CD14-positive monocyte (primary cell): ENCODE data around the gene BCAS1. TPM values are rescaled to one million over a fixed set of nuclear protein-coding genes. Genes with fewer than 3 reads are reported as not detected.

Experiments
- DNase-seq, 3 donors: peaks; one replicate each; pipeline ENCODE4 v3.0.0-alpha.2; 2011 to 2022
- H2AFZ ChIP-seq: 2 replicates; pipeline ENCODE4 v1.6.0; 2012; ENCODE audit warnings: mild to moderate bottlenecking, low read depth, low read length, inconsistent platforms; ENCODE audit not compliant: insufficient read depth, poor library complexity, severe bottlenecking
- H3K27ac ChIP-seq, 2 donors: 1 replicate in 1 of 2; 2 replicates in 1 of 2; pipeline ENCODE4 v1.5.1; 2012 to 2013; ENCODE audit warnings: low read length in 2 of 2, control low read depth in 1 of 2, inconsistent platforms in 1 of 2, low read depth in 1 of 2, mild to moderate bottlenecking in 1 of 2
- H3K27me3 ChIP-seq, 2 donors: one replicate each; pipeline versions ENCODE4 v1.6.0 to v1.6.1; 2011 to 2013; ENCODE audit warnings: low read length in 2 of 2; ENCODE audit not compliant: control insufficient read depth in 2 of 2, insufficient read depth in 2 of 2
- H3K36me3 ChIP-seq, 2 donors: replicated peaks in 1 of 2; 1 replicate in 1 of 2; 2 replicates in 1 of 2; pipeline versions ENCODE4 v1.5.1 to v1.6.1; 2012 to 2013; ENCODE audit warnings: low read length in 2 of 2, control low read depth in 1 of 2, inconsistent platforms in 1 of 2, mild to moderate bottlenecking in 1 of 2; ENCODE audit not compliant: insufficient read depth in 2 of 2, control insufficient read depth in 1 of 2
- H3K4me1 ChIP-seq, 2 donors: 1 replicate in 1 of 2; 2 replicates in 1 of 2; pipeline versions ENCODE4 v1.5.1 to v1.6.1; 2012 to 2013; ENCODE audit warnings: low read length in 2 of 2, control low read depth in 1 of 2, inconsistent platforms in 1 of 2, mild to moderate bottlenecking in 1 of 2, moderate library complexity in 1 of 2; ENCODE audit not compliant: insufficient read depth in 2 of 2, control insufficient read depth in 1 of 2
- H3K4me2 ChIP-seq: replicated peaks from 2 replicates; pipeline ENCODE3; 2012; ENCODE audit warnings: low read length, moderate library complexity, mild to moderate bottlenecking; ENCODE audit not compliant: poor library complexity, severe bottlenecking; ENCODE audit errors: extremely low read depth
- H3K4me3 ChIP-seq, 3 experiments: fragments of 200-600 bp in 1 of 3; sonication (generic) in 1 of 3; replicated peaks in 1 of 3; 1 replicate in 2 of 3; 2 replicates in 1 of 3; pipeline ENCODE4 v1.5.1; 2011 to 2013; ENCODE audit warnings: low read length in 3 of 3, mild to moderate bottlenecking in 3 of 3, control low read depth in 2 of 3, low read depth in 2 of 3, inconsistent platforms in 1 of 3, moderate library complexity in 1 of 3
- H3K79me2 ChIP-seq: 2 replicates; pipeline ENCODE4 v1.6.0; 2012; ENCODE audit warnings: mild to moderate bottlenecking, control low read depth, inconsistent platforms, low read length, moderate library complexity; ENCODE audit not compliant: insufficient read depth
- H3K9ac ChIP-seq: 2 replicates; pipeline ENCODE4 v1.6.0; 2017; ENCODE audit warnings: low read length, mild to moderate bottlenecking; ENCODE audit not compliant: insufficient read depth, poor library complexity, severe bottlenecking
- H3K9me3 ChIP-seq, 2 donors: replicated peaks in 1 of 2; 1 replicate in 1 of 2; 2 replicates in 1 of 2; pipeline versions ENCODE4 v1.5.1 to v1.6.1; 2012 to 2013; ENCODE audit warnings: low read length in 2 of 2, control low read depth in 1 of 2; ENCODE audit not compliant: control insufficient read depth in 1 of 2, insufficient read depth in 1 of 2
- H4K20me1 ChIP-seq: 2 replicates; pipeline ENCODE4 v1.6.0; 2012; ENCODE audit warnings: mild to moderate bottlenecking, low read length, control low read depth, moderate library complexity; ENCODE audit not compliant: insufficient read depth
- H3K27ac Mint-ChIP-seq, 7 donors: one replicate each; pipeline ENCODE4 v1.8.0; 2020; ENCODE audit warnings: mild to moderate bottlenecking in 7 of 7, mixed read lengths in 7 of 7, moderate library complexity in 6 of 7, inconsistent platforms in 2 of 7
- H3K27me3 Mint-ChIP-seq, 3 donors: one replicate each; pipeline ENCODE4 v1.8.0; 2021 to 2022; ENCODE audit warnings: low read depth in 3 of 3, mild to moderate bottlenecking in 3 of 3, mixed read lengths in 3 of 3, moderate library complexity in 3 of 3, inconsistent platforms in 1 of 3
- H3K36me3 Mint-ChIP-seq, 2 donors: one replicate each; pipeline ENCODE4 v1.8.0; 2020; ENCODE audit warnings: mixed read lengths in 2 of 2, inconsistent platforms in 1 of 2, mild to moderate bottlenecking in 1 of 2
- H3K4me1 Mint-ChIP-seq: one replicate; pipeline ENCODE4 v1.8.0; 2020; ENCODE audit warnings: mild to moderate bottlenecking, mixed read lengths
- H3K4me3 Mint-ChIP-seq, 2 donors: one replicate each; pipeline ENCODE4 v1.8.0; 2020; ENCODE audit warnings: mild to moderate bottlenecking in 2 of 2, mixed read lengths in 2 of 2, moderate library complexity in 1 of 2
- H3K9me3 Mint-ChIP-seq, 7 donors: one replicate each; pipeline ENCODE4 v1.8.0; 2020 to 2022; ENCODE audit warnings: mixed read lengths in 7 of 7, mild to moderate bottlenecking in 6 of 7, moderate library complexity in 6 of 7, inconsistent platforms in 2 of 7
- WGBS: methylation state at CpG from one replicate; pipeline ENCODE4 v1.1.5; 2013; ENCODE audit warnings: missing lambda C conversion rate; ENCODE audit not compliant: insufficient coverage; 5-methylcytosine and 5-hydroxymethylcytosine counted together
- intact Hi-C, 2 donors: fragments of 100-400 bp; cut with micrococcal nuclease; formaldehyde crosslinking; loops; one replicate each; pipeline versions ENCODE4 v1.15.0 to v1.15.1; 2023
- polyA plus RNA-seq, 3 donors: library from polyadenylated mRNA; depleted of rRNA in 1 of 3; unstranded in 2 of 3; stranded (reverse) in 1 of 3; fragments of 300-500 nt in 2 of 3; fragments of >200 nt in 1 of 3; fragmentation: Illumina TruSeq in 2 of 3; gene quantifications; 1 replicate in 2 of 3; 2 replicates in 1 of 3; pipeline ENCODE4 v1.2.3, GENCODE V29; 2012 to 2021
- TF ChIP-seq, protein P1 (sequence below): fragments of 200-600 bp; IDR thresholded peaks from one replicate; pipeline ENCODE4 v1.8.0; 2022; ENCODE audit warnings: antibody characterized with exemption, mild to moderate bottlenecking

Gene BCAS1
- polyA plus RNA-seq, 3 donors = 0.01 to 0.02 TPM; not detected in 1

DNA sequence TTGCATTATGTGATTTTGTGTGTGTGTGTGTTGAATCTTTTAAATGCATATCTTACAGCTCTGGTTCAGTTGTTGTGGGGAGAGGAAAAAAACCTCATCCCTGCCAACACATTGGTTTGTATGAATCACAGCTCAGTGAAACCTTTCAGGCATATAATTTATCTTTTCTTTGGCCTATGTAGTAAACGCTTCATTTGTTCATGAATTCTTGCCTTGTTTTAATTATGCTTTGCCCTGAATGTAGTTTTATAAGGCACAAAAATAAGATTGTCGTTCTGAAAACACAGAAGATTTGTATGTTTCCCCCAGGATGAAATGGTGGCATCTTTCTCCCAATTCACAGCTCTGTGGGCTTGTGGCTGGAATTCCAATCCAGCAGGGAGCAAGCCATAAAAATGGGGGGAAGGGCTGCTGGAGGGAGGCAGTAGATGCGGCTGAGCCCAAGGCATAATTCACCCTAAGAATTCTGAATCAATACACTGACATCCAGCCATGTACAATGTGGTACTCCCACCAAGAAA, 45.1 kb downstream of the BCAS1 start:
- no CpG with 5 or more reads among the region's 3 CpGs for WGBS
- H4K20me1 ChIP-seq = no peaks in the 10 kb centered on the region
- TF ChIP-seq, protein P1, sequence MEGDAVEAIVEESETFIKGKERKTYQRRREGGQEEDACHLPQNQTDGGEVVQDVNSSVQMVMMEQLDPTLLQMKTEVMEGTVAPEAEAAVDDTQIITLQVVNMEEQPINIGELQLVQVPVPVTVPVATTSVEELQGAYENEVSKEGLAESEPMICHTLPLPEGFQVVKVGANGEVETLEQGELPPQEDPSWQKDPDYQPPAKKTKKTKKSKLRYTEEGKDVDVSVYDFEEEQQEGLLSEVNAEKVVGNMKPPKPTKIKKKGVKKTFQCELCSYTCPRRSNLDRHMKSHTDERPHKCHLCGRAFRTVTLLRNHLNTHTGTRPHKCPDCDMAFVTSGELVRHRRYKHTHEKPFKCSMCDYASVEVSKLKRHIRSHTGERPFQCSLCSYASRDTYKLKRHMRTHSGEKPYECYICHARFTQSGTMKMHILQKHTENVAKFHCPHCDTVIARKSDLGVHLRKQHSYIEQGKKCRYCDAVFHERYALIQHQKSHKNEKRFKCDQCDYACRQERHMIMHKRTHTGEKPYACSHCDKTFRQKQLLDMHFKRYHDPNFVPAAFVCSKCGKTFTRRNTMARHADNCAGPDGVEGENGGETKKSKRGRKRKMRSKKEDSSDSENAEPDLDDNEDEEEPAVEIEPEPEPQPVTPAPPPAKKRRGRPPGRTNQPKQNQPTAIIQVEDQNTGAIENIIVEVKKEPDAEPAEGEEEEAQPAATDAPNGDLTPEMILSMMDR = no peak
- no peak overlapping the region for H3K27ac ChIP-seq
- no peak overlapping the region for H3K4me3 Mint-ChIP-seq
- H2AFZ ChIP-seq = no peak overlapping the region
- DNase-seq = no peak
- H3K9me3 Mint-ChIP-seq = no peaks in the 10 kb centered on the region
- no peaks in the 10 kb centered on the region for H3K9me3 ChIP-seq
- intact Hi-C loops = no loop called here
- no peak overlapping the region for H3K27ac Mint-ChIP-seq
- H3K79me2 ChIP-seq = no peaks in the 10 kb centered on the region
- H3K36me3 Mint-ChIP-seq = no peaks in the 10 kb centered on the region
- no peak overlapping the region for H3K4me2 ChIP-seq
- H3K4me1 ChIP-seq = no peaks in the 10 kb centered on the region
- H3K27me3 ChIP-seq = no peaks in the 10 kb centered on the region
- no peak overlapping the region for H3K9ac ChIP-seq
- no peak overlapping the region for H3K4me3 ChIP-seq
- H3K4me1 Mint-ChIP-seq = peaks cover 8% of the 10 kb centered on the region
- H3K27me3 Mint-ChIP-seq = no peaks in the 10 kb centered on the region
- H3K36me3 ChIP-seq = no peaks in the 10 kb centered on the region

DNA sequence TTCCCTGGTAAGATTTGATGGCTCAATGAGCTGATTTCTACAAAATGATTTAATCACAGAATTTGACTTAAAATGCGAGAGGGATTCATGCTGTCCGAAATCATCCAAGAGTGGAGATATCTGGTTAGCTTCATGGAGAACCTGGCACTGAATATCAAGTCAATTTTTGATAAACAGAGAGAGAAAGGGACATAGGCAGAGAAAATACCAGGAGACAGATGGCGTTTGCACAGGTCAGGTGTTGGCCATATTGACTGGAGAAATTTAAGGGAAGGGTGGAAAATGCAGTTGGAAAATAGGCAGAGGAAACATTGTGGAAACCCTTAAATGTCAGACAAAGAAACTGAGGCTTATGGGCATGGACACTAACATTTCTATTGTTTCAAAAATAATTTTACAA, 47.0 kb downstream of the BCAS1 start:
- H3K9me3 ChIP-seq = no peaks in the 10 kb centered on the region
- no peaks in the 10 kb centered on the region for H4K20me1 ChIP-seq
- H2AFZ ChIP-seq = no peak overlapping the region
- intact Hi-C loops = no loop called here
- H3K27ac ChIP-seq = no peak overlapping the region
- no peaks in the 10 kb centered on the region for H3K36me3 ChIP-seq
- peaks cover 3 to 4% of the 10 kb centered on the region in 2 donors for H3K4me1 ChIP-seq
- no peaks in the 10 kb centered on the region for H3K27me3 Mint-ChIP-seq
- no peak overlapping the region for H3K9ac ChIP-seq
- no peaks in the 10 kb centered on the region for H3K27me3 ChIP-seq
- peaks cover 21% of the 10 kb centered on the region for H3K4me1 Mint-ChIP-seq
- 94% methylated on average over 3 of the region's 3 CpGs for WGBS
- no peaks in the 10 kb centered on the region for H3K36me3 Mint-ChIP-seq
- H3K27ac Mint-ChIP-seq = no peak overlapping the region
- H3K79me2 ChIP-seq = no peaks in the 10 kb centered on the region
- DNase-seq = no peak
- H3K4me2 ChIP-seq = no peak overlapping the region
- no peak overlapping the region for H3K4me3 ChIP-seq
- H3K9me3 Mint-ChIP-seq = no peaks in the 10 kb centered on the region
- TF ChIP-seq, protein P1 = no peak
- H3K4me3 Mint-ChIP-seq = no peak overlapping the region
